ENCODE data around the gene DLGAP1.

DNA sequence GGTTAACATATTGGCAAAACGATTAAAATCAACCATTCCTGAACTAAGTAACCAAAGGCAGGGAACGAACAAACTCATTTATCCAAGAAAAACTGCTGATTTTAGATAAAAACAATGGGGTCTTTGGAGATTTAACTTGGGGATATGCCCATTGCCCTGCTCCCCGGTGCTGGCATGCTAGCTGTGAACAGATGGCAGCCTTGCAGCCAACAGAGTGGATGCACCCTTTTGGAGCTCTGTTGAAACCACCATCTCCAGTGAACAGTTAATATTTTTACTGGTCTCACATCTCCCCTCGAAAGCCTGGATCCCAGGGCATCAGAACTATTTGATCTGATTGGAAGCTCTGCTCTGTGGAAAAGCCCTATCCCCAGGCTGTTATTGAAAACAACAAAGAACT lies 702.0 kb downstream of the DLGAP1 start:
- TF ChIP-seq, protein P1, sequence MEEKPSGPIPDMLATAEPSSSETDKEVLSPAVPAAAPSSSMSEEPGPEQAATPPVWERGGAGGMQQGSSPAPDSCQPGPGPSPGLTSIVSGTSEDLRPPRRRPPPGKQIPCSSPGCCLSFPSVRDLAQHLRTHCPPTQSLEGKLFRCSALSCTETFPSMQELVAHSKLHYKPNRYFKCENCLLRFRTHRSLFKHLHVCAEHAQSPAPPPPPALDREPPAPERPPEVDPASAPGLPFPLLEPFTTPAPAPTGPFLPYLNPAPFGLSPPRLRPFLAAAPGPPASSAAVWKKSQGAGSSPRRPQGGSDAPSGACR (CRISPR knock-in tag; IDR thresholded peaks at IDR 0.05): no peak
- no peak for TF ChIP-seq RFXAP (CRISPR knock-in tag; IDR thresholded peaks at IDR 0.05; ENCODE audit: borderline replicate concordance)
- no peak for TF ChIP-seq ZNF891 (CRISPR knock-in tag; IDR thresholded peaks at IDR 0.05)
- TF ChIP-seq PHB2 (IDR thresholded peaks at IDR 0.05; ENCODE audit: partially characterized antibody): no peak
- TF ChIP-seq, protein P2, sequence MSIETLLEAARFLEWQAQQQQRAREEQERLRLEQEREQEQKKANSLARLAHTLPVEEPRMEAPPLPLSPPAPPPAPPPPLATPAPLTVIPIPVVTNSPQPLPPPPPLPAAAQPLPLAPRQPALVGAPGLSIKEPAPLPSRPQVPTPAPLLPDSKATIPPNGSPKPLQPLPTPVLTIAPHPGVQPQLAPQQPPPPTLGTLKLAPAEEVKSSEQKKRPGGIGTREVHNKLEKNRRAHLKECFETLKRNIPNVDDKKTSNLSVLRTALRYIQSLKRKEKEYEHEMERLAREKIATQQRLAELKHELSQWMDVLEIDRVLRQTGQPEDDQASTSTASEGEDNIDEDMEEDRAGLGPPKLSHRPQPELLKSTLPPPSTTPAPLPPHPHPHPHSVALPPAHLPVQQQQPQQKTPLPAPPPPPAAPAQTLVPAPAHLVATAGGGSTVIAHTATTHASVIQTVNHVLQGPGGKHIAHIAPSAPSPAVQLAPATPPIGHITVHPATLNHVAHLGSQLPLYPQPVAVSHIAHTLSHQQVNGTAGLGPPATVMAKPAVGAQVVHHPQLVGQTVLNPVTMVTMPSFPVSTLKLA (IDR thresholded peaks at IDR 0.05): no peak
- TF ChIP-seq, protein P3, sequence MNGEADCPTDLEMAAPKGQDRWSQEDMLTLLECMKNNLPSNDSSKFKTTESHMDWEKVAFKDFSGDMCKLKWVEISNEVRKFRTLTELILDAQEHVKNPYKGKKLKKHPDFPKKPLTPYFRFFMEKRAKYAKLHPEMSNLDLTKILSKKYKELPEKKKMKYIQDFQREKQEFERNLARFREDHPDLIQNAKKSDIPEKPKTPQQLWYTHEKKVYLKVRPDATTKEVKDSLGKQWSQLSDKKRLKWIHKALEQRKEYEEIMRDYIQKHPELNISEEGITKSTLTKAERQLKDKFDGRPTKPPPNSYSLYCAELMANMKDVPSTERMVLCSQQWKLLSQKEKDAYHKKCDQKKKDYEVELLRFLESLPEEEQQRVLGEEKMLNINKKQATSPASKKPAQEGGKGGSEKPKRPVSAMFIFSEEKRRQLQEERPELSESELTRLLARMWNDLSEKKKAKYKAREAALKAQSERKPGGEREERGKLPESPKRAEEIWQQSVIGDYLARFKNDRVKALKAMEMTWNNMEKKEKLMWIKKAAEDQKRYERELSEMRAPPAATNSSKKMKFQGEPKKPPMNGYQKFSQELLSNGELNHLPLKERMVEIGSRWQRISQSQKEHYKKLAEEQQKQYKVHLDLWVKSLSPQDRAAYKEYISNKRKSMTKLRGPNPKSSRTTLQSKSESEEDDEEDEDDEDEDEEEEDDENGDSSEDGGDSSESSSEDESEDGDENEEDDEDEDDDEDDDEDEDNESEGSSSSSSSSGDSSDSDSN (CRISPR knock-in tag; IDR thresholded peaks at IDR 0.05): no peak
- TF ChIP-seq RFX5 (IDR thresholded peaks at IDR 0.05; ENCODE audit: low read depth, low read length): no peak
- TF ChIP-seq, protein P4, sequence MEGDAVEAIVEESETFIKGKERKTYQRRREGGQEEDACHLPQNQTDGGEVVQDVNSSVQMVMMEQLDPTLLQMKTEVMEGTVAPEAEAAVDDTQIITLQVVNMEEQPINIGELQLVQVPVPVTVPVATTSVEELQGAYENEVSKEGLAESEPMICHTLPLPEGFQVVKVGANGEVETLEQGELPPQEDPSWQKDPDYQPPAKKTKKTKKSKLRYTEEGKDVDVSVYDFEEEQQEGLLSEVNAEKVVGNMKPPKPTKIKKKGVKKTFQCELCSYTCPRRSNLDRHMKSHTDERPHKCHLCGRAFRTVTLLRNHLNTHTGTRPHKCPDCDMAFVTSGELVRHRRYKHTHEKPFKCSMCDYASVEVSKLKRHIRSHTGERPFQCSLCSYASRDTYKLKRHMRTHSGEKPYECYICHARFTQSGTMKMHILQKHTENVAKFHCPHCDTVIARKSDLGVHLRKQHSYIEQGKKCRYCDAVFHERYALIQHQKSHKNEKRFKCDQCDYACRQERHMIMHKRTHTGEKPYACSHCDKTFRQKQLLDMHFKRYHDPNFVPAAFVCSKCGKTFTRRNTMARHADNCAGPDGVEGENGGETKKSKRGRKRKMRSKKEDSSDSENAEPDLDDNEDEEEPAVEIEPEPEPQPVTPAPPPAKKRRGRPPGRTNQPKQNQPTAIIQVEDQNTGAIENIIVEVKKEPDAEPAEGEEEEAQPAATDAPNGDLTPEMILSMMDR (CRISPR knock-in tag; IDR thresholded peaks at IDR 0.05): no peak
- no peak for TF ChIP-seq ZNF383 (CRISPR knock-in tag; IDR thresholded peaks at IDR 0.05; ENCODE audit: borderline replicate concordance)

Measured in HepG2 (cell line).